NK-92 (cell line): ENCODE data around the gene SPOCD1.

Experiments used
- DNase-seq: peaks from one replicate; lab custom pipeline; 2025; ENCODE audit not compliant: unreplicated experiment; lab: John Stamatoyannopoulos, UW

The SPOCD1 gene

DNA sequence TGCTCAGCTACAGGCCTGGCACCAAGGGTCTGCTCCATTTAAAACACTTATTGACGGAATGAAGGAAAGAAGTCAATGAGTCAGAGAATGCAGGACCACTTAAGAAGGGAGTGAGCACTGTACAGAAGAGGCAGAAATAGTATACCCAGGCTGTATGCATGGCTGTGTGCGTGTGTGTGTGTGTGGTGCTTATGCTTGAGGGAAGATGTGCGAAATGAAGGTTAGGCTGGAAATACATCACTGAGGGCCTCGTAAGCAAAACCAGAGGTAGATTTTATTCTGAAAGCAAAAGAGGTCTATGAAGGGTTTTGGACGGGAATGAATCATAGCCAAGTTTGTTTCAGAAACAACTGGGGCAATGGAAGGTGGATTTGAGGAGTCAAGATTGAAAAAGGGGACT lies 42.0 kb downstream of the SPOCD1 start:
- no peak for DNase-seq

DNA sequence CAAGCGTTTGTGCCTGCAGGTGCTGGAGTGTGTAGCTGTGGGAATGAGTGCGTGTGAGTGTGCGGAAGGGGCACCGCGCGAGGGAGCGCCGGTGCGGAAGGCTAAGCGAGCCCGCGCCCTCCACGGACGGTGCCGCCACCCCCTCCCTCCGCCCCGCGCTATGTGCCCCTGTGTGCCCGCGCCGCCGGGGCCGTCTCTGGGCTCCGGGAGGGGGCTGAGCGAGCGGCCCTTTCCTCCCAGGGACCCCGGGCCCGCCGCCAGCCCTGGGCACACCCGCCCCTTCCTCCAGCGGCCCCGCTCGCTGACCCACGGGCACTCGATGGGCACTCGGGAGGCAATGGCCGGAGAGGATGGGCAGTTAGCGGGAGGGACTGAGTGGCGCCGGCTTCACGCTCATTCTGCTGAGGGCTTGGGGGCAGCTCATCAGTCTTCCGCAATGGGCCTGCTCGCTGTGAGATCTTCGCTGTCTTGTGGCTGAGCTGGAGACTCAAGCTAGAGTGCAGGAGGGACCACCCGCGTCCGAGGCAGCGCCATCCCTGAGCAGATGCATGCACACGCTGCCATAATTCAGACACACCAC lies 43.1 kb downstream of the SPOCD1 start:
- DNase-seq, result no peak

GRCh38 chr1:31771891-31772668 lies 43.7 kb downstream of the SPOCD1 start:
- DNase-seq, result no peak

GRCh38 chr1:31769720-31770390 lies 46.0 kb downstream of the SPOCD1 start:
- DNase-seq, result no peak

GRCh38 chr1:31768939-31769704 lies 46.7 kb downstream of the SPOCD1 start:
- no peak for DNase-seq

- no peak for DNase-seq
Measured at GRCh38 chr1:31768407-31768907, 47.4 kb downstream of the SPOCD1 start.

DNA sequence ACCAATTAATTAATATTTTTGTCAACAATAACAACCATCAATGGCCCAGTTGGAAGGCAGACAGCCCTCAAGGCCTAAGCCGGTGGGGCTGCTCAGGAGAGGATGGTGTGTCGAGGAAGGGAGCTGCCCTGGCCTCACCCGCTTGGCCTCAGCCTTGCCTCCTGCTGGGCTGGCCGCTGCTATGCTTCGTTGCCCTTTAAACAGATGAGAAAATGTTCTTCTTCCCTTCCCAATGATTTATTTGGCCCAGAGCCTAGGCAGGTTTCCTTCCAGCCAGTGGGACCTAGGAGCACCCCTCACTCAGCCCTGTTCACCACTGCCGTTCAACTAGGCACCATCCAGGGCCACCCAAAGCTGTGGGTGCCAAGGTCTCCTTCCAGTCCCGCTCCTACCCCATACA lies 48.6 kb downstream of the SPOCD1 start:
- DNase-seq, result no peak

DNA sequence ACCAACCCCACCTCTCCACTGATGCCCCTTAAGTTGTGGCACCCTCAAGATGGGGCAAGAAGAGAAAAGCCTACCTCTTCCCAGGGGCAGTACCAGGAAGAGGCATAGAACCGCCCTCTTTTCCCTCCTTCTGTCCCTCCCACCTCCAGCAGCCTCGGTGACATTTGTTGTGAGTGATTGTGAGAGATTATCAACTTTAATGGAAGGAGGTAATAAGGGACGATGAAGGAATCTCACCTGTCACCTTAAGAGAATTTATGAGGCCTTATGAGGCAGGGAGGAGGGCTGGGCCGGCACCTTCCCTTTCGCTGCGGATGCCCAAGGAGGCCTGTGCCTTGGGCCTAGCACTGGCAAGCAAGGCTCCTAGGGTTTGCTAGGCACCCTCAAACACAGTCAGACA lies 50.3 kb downstream of the SPOCD1 start:
- no peak for DNase-seq

GRCh38 chr1:31765041-31765467 lies 50.8 kb downstream of the SPOCD1 start:
- DNase-seq, result no peak

GRCh38 chr1:31764312-31765040 lies 51.3 kb downstream of the SPOCD1 start, which contains the start of gene ADGRB2:
Gene ADGRB2, minus strand, starts transcription at chr1:31764340. Its CDS starts 7,119 bp downstream, at chr1:31757221.
- no peak for DNase-seq

DNA sequence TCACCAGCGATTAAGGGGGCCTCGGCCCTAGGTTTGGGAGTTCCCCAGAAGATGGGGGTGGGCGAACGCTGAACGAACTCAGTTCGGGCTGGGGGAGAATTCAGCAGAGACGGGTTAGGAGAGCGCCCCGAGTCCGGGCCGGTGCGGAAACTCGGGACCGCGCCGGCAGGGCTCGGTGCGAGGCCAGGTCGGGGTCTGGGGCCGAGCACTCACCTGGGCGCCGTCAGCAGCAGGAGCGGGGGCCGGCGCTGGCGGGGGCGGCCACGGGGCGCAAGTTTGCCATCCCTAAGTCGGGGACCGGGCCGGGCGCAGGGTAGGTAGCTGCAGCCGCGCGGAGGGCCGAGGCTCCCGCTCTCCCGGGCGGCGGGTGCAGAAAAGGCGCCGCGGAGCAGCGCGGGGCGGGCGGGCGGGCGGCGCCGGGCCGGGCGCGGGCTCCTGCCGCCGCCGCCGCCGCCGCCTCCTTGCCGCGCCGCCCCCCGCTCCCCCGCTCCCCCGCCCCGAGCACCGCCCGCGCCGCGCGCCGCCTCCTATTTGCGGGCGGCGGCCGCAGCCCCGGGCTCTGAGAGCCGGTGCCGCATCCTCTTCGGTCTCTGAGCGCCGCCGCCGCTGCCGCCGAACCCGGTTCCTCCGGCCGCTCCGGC lies 52.0 kb downstream of the SPOCD1 start:
- no peak for DNase-seq

DNA sequence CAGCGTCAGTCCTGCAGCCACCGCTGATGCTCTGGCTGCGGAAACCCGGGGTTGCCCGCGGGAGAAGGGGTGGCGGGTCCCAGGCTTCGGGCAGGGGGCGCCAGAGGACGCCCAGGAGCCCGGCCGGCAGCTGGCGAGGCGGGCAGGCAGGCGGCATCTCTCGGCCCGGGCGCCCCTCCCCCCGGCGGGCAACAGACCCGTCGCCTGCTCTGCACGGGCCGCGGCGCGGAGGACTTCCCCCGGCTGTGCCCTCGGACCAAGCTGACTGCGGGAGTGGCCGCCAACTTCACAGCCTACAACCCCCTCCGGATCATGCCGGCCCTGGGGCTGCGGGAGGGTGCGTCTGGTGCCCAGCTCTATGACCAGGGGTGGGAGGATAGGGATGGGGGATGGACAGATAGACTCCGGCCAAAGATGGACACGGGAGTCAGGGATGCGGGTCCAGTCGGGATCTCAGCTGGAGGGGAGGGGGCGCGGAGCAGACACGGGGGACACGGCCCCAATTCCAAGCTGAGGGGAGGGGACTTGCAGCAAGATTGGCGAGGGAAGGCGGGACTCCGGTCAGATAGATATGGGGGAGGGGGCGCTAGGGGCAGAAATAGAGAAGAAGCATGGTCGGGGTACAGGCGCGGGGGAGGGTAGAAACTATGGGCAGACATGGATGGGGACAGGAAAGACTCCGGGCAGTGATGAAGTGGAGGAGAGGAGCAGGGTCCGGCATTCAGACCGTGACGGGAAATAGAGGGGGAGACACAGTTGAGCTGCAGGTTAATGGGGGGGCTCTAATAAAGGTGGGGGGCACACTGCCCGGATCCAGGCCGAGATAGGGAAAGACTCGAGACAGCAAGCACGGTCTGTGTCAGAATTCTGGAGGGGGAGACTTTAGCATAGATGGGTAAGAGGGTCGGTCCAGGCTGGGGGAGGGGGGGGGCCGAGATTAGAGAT lies 52.8 kb downstream of the SPOCD1 start:
- DNase-seq, result no peak

GRCh38 chr1:31762323-31762722 lies 53.5 kb downstream of the SPOCD1 start:
- no peak for DNase-seq

DNA sequence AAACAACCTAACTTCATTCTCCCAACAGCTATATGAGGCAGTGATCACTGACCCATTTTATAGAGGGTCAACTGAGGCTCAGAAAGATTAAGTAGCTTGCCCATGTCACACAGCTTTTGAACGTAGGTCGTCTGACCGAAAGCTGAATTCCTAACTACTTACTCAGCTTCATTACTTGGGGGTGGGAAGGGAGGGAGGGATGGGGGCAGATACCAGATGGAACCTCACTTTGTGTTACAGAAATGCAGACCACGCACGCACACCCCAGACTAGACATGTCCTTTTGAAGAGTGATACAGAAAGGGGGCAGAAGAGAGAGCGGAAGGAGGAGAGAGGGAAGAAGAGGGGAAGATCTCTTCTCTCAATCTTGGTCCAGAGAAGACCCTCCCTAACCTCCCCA lies 53.9 kb downstream of the SPOCD1 start:
- DNase-seq, result no peak

DNA sequence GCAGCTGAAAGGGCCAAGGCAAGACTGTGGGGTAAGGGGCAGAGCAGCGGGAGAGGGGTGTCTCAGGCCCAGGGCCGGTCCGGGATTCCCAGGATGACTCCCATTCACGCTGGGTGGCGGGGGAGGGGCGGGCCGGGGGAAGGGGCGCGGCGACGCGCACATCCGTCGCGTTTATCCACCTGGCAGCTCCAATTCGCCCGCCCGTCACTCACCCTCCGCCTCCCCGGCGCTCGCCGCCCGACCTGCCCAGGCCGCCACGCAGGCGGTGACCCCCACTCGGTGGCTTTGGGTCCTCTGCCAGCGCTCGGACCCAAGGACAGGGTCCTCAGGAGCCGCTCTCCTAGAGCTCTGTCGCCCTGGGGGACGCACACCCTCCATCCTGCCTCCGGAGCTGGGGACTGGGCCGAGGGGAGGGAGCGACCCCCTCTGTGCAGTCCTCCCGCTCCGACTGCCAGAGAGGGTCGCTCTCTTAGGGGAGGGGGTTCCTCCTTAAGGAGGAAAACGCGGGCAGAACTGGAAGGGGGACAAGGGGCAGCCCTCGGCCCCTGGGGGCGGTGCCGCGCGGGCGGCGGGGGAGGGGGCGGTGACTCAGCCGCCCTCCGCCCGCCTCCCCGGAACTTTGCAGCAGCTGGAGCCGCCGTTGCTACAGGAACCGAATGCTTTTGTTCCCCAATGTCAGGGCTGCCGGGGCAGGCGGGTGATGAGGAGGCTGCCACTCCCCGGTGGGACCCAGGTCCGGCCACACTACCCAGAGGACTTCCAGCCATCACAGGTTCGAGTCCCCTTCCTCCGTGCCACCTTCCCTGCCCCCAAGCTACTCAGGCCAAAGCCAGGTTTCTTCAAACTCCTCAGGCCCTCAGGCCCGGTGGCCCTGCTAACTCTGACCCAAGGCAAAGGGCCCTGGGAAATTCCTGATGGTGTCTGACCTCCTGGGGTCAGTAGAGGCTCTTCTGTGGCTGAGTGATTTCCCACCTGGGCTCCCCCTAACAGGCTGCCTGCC lies 55.1 kb downstream of the SPOCD1 start:
- DNase-seq, result no peak

GRCh38 chr1:31759298-31760023 lies 56.4 kb downstream of the SPOCD1 start:
- no peak for DNase-seq

- DNase-seq, result no peak
Measured at GRCh38 chr1:31758823-31759222, 57.0 kb downstream of the SPOCD1 start.
